HCT116 (cell line): ENCODE results near the gene CXorf65. TPM values are rescaled to one million over a fixed set of nuclear protein-coding genes. Genes with fewer than 3 reads are reported as not detected.

Experiments
- ATAC-seq: fragments of 200-7000 bp; cut with Tn5 transposase; 2 replicates; pipeline ENCODE4 v1.9.1; 2020; ENCODE audit warnings: mild to moderate bottlenecking, moderate library complexity
- BruUV-seq: library from RNA; stranded (reverse); fragments of 400-500 nt; replicated peaks from 2 replicates; lab custom pipeline; 2021; lab: Mats Ljungman, UMichigan
- CTCF ChIA-PET: fragments of 300-600 bp; sonication (Branson Sonifier 250); formaldehyde crosslinking; loops from one replicate; lab custom pipeline; 2021; ENCODE audit warnings: antibody characterized with exemption; lab: Charles Lee
- POLR2A ChIA-PET: fragments of 300-600, 350-600 bp; sonication (Branson Sonifier 250); formaldehyde crosslinking; loops from one replicate; lab custom pipeline; 2021; ENCODE audit warnings: antibody characterized with exemption; lab: Charles Lee
- RAD21 ChIA-PET, 2 experiments: fragments of 300-600 bp; sonication (Branson Sonifier 250); formaldehyde crosslinking; loops; one replicate each; lab custom pipeline; 2023; ENCODE audit warnings: low total read pairs in 2 of 2; ENCODE audit not compliant: uncharacterized antibody in 2 of 2, unreplicated experiment in 2 of 2, low non-redundant PET in 1 of 2; lab: Charles Lee
- DNase-seq: peaks from one replicate; pipeline ENCODE4 v3.0.0-alpha.2; 2010; ENCODE audit warnings: low read depth, low spot score
- H2AFZ ChIP-seq: fragments of 200-600 bp; shearing (Covaris generic), sonication (generic); 2 replicates; pipeline ENCODE4 v1.6.1; 2017; ENCODE audit warnings: low read depth, mixed run types, mixed read lengths, antibody characterized with exemption, low read length; ENCODE audit not compliant: poor library complexity, severe bottlenecking
- H3K27ac ChIP-seq: 2 replicates; pipeline ENCODE4 v1.5.1; 2012; ENCODE audit warnings: low read depth, low read length
- H3K27me3 ChIP-seq: fragments of 200-600 bp; sonication (generic); 2 replicates; pipeline ENCODE4 v1.6.1; 2016; ENCODE audit warnings: mixed run types, low read length, mixed read lengths; ENCODE audit not compliant: insufficient read depth
- H3K36me3 ChIP-seq, 2 experiments: fragments of 200-500 bp in 1 of 2; fragments of 200-600 bp in 1 of 2; sonication (Bioruptor generic) in 1 of 2; sonication (generic) in 1 of 2; 2 replicates each; pipeline versions ENCODE4 v1.5.1 to v1.6.1; 2014 to 2016; ENCODE audit warnings: low read length in 2 of 2, inconsistent platforms in 1 of 2, mixed read lengths in 1 of 2, mixed run types in 1 of 2; ENCODE audit not compliant: insufficient read depth in 2 of 2, control insufficient read depth in 1 of 2
- H3K4me1 ChIP-seq, 2 experiments: fragments of 200-600 bp in 1 of 2; sonication (generic) in 1 of 2; 2 replicates each; pipeline versions ENCODE4 v1.5.1 to v1.6.1; 2012 to 2017; ENCODE audit warnings: low read length in 2 of 2, inconsistent platforms in 1 of 2, mild to moderate bottlenecking in 1 of 2, mixed read lengths in 1 of 2, mixed run types in 1 of 2, moderate library complexity in 1 of 2; ENCODE audit not compliant: insufficient read depth in 2 of 2, control insufficient read depth in 1 of 2
- H3K4me2 ChIP-seq: fragments of 200-600 bp; sonication (generic); 2 replicates; pipeline ENCODE4 v1.6.1; 2017; ENCODE audit warnings: mixed run types, low read length, mixed read lengths
- H3K4me3 ChIP-seq, 2 experiments: fragments of 200-600 bp in 1 of 2; sonication (generic) in 1 of 2; replicated peaks in 1 of 2; 2 replicates each; pipeline ENCODE4 v1.5.1; 2011 to 2016; ENCODE audit warnings: low read length in 2 of 2, control low read depth in 1 of 2, low read depth in 1 of 2, mild to moderate bottlenecking in 1 of 2, mixed read lengths in 1 of 2, mixed run types in 1 of 2
- H3K79me2 ChIP-seq: fragments of 200-600 bp; sonication (generic); 2 replicates; pipeline ENCODE4 v1.6.1; 2017; ENCODE audit warnings: mild to moderate bottlenecking, mixed run types, low read length, moderate library complexity, mixed read lengths; ENCODE audit not compliant: insufficient read depth
- H3K9ac ChIP-seq: fragments of 200-600 bp; sonication (generic); 2 replicates; pipeline ENCODE4 v1.6.1; 2016; ENCODE audit warnings: low read length, mixed read lengths
- H3K9me2 ChIP-seq: fragments of 200-600 bp; sonication (generic), shearing (Covaris generic); 2 replicates; pipeline ENCODE4 v1.6.1; 2017; ENCODE audit warnings: mixed run types, mild to moderate bottlenecking, moderate library complexity; ENCODE audit not compliant: insufficient read depth
- H3K9me3 ChIP-seq, 2 experiments: fragments of 200-500 bp in 1 of 2; fragments of 200-600 bp in 1 of 2; sonication (Bioruptor generic) in 1 of 2; sonication (generic) in 1 of 2; 2 replicates each; pipeline ENCODE4 v1.6.1; 2014 to 2017; ENCODE audit warnings: low read length in 2 of 2, mixed read lengths in 2 of 2, inconsistent platforms in 1 of 2, low read depth in 1 of 2, mild to moderate bottlenecking in 1 of 2, mixed run types in 1 of 2, moderate library complexity in 1 of 2; ENCODE audit not compliant: control insufficient read depth in 1 of 2, insufficient read depth in 1 of 2
- H4K20me1 ChIP-seq: fragments of 200-600 bp; sonication (generic), shearing (Covaris generic); 2 replicates; pipeline ENCODE4 v1.6.1; 2017; ENCODE audit warnings: mixed run types, mild to moderate bottlenecking, moderate library complexity; ENCODE audit not compliant: insufficient read depth
- ATF3 ChIP-seq: IDR thresholded peaks from 2 replicates; pipeline ENCODE4 v1.6.1; 2012
- CBX3 ChIP-seq: IDR thresholded peaks from 2 replicates; pipeline ENCODE4 v1.6.1; 2012; ENCODE audit warnings: low read depth
- ELF1 ChIP-seq: IDR thresholded peaks from 2 replicates; pipeline ENCODE4 v1.6.1; 2012; ENCODE audit warnings: low read depth, borderline replicate concordance
- EZH2phosphoT487 ChIP-seq: fragments of 200-600 bp; IDR thresholded peaks from 2 replicates; pipeline ENCODE4 v1.6.1; 2018; ENCODE audit warnings: antibody characterized with exemption, borderline replicate concordance
- MAX ChIP-seq: IDR thresholded peaks from 2 replicates; pipeline ENCODE4 v1.6.1; 2012
- POLR2A ChIP-seq: IDR thresholded peaks from 2 replicates; pipeline ENCODE4 v1.7.0; 2011; ENCODE audit warnings: borderline replicate concordance; ENCODE audit not compliant: insufficient read depth, insufficient read length; ENCODE audit errors: extremely low read depth
- POLR2AphosphoS5 ChIP-seq: IDR thresholded peaks from 2 replicates; pipeline ENCODE4 v1.6.1; 2011; ENCODE audit warnings: mild to moderate bottlenecking, low read depth, low read length, moderate library complexity
- RAD21 ChIP-seq: IDR thresholded peaks from 2 replicates; pipeline ENCODE4 v1.6.1; 2012; ENCODE audit warnings: low read depth, mild to moderate bottlenecking
- SIN3A ChIP-seq: IDR thresholded peaks from 2 replicates; pipeline ENCODE4 v1.6.1; 2012; ENCODE audit warnings: low read depth
- SP1 ChIP-seq: IDR thresholded peaks from 2 replicates; pipeline ENCODE4 v1.6.1; 2012; ENCODE audit warnings: low read depth
- SRF ChIP-seq: IDR thresholded peaks from 2 replicates; pipeline ENCODE4 v1.6.1; 2012; ENCODE audit warnings: low read depth
- TCF7L2 ChIP-seq: IDR thresholded peaks from 2 replicates; pipeline ENCODE4 v1.7.0; 2011; ENCODE audit warnings: borderline replicate concordance, inconsistent platforms; ENCODE audit not compliant: insufficient read depth, insufficient read length; ENCODE audit errors: extremely low read depth
- YY1 ChIP-seq: IDR thresholded peaks from 2 replicates; pipeline ENCODE4 v1.6.1; 2011; ENCODE audit warnings: low read length, low read depth, moderate library complexity, mild to moderate bottlenecking; ENCODE audit not compliant: insufficient replicate concordance; ENCODE audit errors: extremely low read depth
- ZBTB33 ChIP-seq: IDR thresholded peaks from 2 replicates; pipeline ENCODE4 v1.6.1; 2011; ENCODE audit warnings: mild to moderate bottlenecking, low read length, moderate library complexity; ENCODE audit not compliant: insufficient replicate concordance; ENCODE audit errors: extremely low read depth
- intact Hi-C: fragments of 100-400 bp; cut with micrococcal nuclease; formaldehyde crosslinking; loops from 2 replicates; pipeline ENCODE4 v1.10.0; 2022
- total RNA-seq: library from RNA; stranded (reverse); gene quantifications from one replicate; pipeline ENCODE4 v1.2.1, GENCODE V29; 2021; ENCODE audit not compliant: unreplicated experiment

Gene CXorf65
- total RNA-seq, 1 experiment from 2014 or later: not detected

GRCh38 chrX:71118032-71118984, 11.8 kb upstream of the CXorf65 start, which contains the start of gene MED12:
Gene MED12 (plus strand): TSS chrX:71118596. CDS start chrX:71118755, 159 bp downstream.
- TF ChIP-seq YY1 (peak; percentile 77), EZH2phosphoT487 (no peak), CBX3 (no peak), RAD21 (no peak), POLR2AphosphoS5 (peak; percentile 82), POLR2A (peak; percentile 43)
- no peaks in the 10 kb centered on the region for H4K20me1 ChIP-seq
- peak within 1 kb of the TSS; percentile 82 for H3K4me2 ChIP-seq
- H3K9me2 ChIP-seq: no peaks in the 10 kb centered on the region
- POLR2A ChIA-PET: interaction anchor here (0.7 kb wide), 1 partner anchor 63 kb away, joined by 3 read pairs; no protein-coding TSS in a partner anchor
- BruUV-seq: TSS peak; percentile 85
- intact Hi-C loops: no loop called here
- no peaks in the 10 kb centered on the region; a peak in 1 of 4 replicates for H3K36me3 ChIP-seq
- H3K27me3 ChIP-seq: no peaks in the 10 kb centered on the region
- H3K27ac ChIP-seq: peak within 1 kb of the TSS; percentile 52; the same call in 1 of the 2 replicates
- peak; percentile 99 for ATAC-seq
- H3K4me3 ChIP-seq: peak within 1 kb of the TSS; percentile 64 to 66
- peaks cover 0 to 5% of the 10 kb centered on the region in 2 experiments; a peak in 1 of 4 replicates for H3K4me1 ChIP-seq
- RAD21 ChIA-PET: no interaction called here
- peak within 1 kb of the TSS; percentile 78 for H3K9ac ChIP-seq
- CTCF ChIA-PET: interaction anchor here (1.3 kb wide), 1 partner anchor 11 kb away, joined by 3 read pairs; no protein-coding TSS in a partner anchor
- no peaks in the 10 kb centered on the region for H3K9me3 ChIP-seq
- DNase-seq: no peak
- no peaks in the 10 kb centered on the region for H3K79me2 ChIP-seq
- peak within 1 kb of the TSS; percentile 91 for H2AFZ ChIP-seq

- Histone ChIP-seq H3K4me1 (peaks cover 0 to 5% of the 10 kb centered on the region in 2 experiments; a peak in 1 of 4 replicates), H3K27me3 (no peaks in the 10 kb centered on the region), H3K9ac (no peak overlapping the region), H2AFZ (no peak overlapping the region), H4K20me1 (no peaks in the 10 kb centered on the region), H3K27ac (no peak overlapping the region), H3K79me2 (no peaks in the 10 kb centered on the region), H3K4me3 (no peak overlapping the region; a peak in 1 of 4 replicates), H3K9me2 (no peaks in the 10 kb centered on the region), H3K4me2 (peak overlapping the region; percentile 82), H3K36me3 (no peaks in the 10 kb centered on the region; a peak in 1 of 4 replicates), H3K9me3 (no peaks in the 10 kb centered on the region)
- no TSS peak for BruUV-seq
- no peak for DNase-seq
- no peak for ATAC-seq
- intact Hi-C loops: no loop called here
- ChIA-PET RAD21 (no interaction called here), POLR2A (no interaction called here), CTCF (no interaction called here)
- no peak for TF ChIP-seq POLR2A
- no peak for TF ChIP-seq SP1
- no peak for TF ChIP-seq YY1
- no peak for TF ChIP-seq TCF7L2
- no peak for TF ChIP-seq SIN3A
- no peak for TF ChIP-seq ATF3
- TF ChIP-seq SRF: no peak
- no peak for TF ChIP-seq ZBTB33
- no peak for TF ChIP-seq MAX
- TF ChIP-seq ELF1: no peak
These were observed 10.8 kb upstream of the CXorf65 start for GRCh38 chrX:71117358-71117757.
